Measurements from ENCODE around the gene MAN2B2.

Gene MAN2B2

DNA sequence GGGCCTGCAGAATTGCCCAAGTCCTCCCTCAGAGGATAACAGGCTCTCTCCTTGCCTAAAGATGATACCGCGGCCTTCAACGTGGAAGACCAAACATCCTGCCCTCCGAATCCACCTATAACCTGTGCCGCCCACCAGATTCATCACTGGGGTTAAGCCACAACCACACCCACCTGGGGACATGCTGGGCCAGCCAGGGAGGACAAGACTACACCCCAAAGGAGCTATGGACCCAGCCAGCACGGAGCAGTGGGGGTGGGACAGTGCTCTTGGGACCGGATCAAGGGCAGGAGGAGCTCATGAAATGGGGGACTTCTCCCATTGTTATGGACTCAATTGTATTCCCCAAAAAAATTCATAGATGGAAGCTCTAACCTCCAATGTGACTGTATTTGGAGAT is 6.8 kb upstream of the MAN2B2 start:
- DNase-seq, result no peak

DNA sequence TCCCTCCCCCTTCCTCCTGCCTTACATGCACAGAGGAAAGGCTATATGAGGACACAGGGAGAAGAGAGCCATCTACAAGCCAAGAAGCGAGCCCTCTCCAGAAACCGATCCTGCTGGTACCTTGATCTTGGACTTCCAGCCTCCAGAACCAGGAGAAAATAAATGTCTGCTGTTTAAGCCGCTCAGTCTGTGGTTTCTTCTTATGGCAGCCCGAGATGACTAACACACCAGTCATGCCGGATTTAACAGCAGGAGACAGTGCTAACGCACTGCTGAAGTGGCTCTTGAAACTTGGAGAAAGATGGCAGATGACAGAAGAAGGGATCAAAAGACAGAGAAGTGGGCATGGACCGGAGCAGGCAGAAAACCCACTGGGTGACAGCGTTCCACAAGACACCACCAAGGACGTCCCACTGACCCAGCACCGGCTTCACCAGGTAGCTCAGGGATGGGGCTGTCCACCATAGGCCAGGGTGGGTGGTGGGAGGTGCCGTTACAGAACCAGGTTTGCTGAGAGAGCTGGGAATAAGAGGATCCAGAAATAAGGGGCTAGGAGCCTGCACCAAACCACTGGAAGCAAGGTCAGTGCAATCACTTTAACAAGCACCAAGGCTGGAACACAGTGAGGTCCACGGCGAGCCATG is 6.2 kb upstream of the MAN2B2 start:
- DNase-seq, result no peak

DNA sequence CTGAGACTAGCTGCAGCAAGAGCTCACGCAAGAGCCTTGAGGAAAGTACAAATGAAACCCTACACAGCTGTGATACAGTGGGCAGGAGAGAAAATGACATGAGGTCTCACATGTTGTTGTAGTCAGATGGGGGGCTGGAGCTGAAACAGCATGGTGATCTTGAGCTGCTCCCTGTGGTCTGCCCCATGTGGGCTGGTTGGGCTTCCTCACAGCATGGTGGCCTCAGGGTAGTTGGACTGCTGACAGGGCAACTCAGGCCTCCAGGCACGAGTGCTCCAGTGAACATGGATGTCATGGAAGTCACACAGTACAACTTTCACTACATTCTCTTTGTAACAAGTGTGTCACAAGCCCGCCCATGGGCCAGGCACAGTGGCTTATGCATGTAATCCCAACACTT is 3.4 kb upstream of the MAN2B2 start:
- DNase-seq, result no peak

DNA sequence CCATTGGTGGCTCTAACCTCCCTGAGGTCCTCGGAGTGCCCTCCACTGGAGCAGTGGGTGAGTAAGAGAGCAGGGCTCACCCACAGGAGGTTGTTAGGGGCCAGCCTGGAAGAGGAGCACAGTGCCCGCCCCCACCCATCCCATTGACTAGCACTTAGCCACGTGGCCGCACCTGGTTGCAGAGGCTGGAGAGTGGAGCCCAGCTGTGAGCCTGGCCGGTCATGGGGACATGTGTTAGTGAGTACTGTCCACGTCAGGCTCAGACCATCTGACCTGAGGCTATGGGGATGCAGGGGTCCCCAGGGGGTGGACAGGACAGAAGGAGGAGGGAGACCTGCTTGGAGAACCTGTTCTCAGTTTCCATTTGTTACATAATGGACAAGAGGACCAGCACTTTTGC is 1.4 kb upstream of the MAN2B2 start:
- no peak for DNase-seq

DNA sequence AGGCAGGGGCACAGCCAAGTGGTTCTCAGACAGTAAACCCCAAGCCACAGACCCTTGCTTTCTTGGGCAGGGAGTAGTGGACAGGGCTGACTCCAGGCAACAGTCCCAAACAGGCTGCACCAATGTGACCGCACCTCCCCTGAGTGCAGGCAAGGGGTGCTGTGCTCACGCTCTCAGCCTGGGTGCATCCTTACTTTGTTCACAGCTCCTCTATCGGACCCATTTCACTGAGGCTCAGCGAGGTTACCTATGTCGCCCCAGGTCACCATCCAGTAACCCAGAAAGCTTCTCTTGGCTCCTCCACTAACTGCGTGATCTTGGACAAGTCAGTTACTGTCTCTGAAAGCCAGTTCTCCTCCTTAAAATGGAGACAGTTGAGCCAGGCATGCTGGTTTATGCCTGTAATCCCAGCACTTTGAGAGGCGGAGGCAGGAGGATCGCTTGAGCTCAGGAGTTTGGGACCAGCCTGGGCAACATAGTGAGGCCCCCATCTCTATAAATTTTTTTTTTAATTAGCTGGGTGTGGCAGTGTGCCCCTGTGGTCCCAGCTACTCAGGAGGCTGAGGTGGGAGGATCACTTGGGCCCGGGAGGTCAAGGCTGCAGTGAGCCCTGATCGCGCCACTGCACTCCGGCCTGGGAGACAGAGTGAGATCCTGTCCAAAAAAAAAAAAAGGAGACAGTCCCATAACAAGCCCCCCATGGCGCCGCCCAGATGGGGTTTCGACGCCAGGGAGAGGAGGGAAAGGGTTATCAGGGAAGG is 823 bp upstream of the MAN2B2 start:
- DNase-seq, result no peak

DNA sequence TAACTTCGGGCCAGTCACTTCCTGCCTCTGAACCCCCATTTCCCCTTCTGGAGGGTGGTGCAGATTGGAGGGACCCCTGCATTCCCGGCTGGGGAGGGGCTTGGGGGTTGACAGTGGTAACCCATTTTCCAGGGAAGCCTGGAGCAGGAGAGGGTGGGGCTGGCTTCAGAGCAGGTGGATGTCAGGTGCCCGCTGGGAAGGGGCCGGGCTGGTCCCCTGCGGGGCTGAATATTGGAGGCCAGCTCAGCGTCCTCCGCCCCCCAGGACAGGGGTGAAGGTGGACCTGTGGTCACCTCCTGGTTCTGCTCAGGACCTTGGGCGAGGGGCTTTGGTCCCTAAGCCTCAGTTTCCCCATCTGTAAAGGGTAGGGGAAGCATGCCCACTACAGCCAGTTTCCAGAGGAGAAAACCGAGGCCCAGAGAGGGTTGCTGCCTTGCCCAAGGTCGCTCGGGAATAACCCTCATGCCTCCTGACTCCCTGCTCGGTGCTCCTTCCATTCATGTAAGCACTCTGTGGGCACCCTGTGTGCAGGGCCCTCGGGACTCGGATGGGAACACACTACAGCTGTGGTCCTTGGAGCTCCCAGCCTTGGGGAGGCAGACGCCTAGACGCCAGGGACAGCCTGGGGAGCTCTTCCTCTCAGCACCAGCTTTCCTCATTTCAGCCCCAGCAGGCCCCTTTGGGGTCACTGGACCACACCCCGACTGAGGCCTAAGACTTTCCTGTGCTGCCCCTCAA is 683 bp downstream of the MAN2B2 start:
- no peak for DNase-seq

DNA sequence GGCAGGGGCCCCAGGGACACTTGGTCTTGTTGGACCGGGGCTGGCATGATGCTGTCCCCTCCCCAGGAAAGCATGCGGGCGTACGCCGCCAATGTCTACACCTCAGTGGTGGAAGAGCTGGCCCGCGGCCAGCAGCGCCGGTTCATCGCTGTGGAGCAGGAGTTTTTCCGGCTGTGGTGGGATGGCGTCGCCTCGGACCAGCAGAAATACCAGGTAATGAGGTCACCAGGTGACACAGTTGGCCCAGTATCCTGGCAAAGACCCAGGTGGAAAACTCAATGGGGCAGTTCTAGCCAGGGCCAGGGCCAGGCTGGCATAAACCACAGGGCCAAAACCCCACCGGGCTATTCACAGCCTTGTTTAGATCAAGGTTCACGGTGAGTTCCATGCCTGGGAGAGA is 1.5 kb downstream of the MAN2B2 start:
- no peak for DNase-seq

DNA sequence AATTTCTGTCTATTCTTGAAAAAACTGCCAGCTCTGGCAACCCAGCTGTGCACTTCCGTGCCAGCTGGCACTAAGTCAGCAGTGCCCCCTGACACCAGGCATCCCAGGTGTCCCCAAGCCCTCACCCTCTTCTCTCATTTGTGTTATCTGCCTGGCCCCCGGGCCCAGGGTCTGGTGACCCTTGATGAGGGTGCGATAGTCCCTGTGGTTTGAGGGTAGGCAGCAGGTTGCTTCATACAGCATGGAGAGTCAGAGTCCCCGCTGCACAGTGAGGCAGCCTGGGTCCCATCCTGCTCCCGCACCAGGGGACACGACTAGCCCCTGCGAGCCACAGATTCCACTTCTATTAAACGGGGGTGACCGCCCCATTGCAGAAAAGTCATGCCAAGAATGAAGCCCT is 1.9 kb downstream of the MAN2B2 start:
- DNase-seq, result no peak

DNA sequence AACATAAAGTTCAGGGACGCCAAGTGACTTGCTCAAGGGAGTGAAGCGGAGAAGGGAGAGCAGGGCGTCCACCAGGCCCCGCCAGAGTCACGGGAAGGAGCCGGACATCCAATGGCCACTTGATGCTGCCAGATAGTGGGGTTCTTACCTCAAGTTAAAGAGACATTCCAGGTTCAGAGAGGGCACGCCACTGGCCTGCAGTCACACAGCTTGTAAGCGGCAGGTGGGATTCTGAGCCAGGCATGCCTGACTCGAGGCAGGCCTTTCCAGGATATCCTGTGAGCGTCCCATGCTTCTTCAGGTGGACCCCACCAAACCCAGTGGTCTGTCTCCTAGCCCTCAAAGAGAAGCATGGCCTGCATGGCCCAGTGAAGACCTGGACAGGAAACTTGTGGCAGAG is 2.4 kb downstream of the MAN2B2 start:
- DNase-seq, result no peak

DNA sequence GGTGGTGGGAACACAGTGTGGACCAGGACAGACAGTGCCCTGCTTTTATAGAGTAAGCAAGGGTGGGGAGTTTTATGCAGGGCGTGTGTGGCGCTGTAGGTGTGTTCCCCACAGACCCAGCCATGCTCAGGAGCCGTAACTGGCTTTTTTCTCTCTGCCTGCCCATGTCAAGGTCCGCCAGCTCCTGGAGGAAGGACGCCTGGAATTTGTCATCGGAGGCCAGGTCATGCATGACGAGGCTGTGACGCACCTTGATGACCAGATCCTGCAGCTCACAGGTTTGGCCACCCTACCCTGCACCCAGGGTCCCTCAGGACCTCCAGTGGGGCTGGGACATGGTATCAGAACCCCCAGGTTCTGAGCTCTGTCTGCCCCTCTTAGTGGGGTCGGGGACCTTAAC is 3.2 kb downstream of the MAN2B2 start:
- DNase-seq, result no peak

DNA sequence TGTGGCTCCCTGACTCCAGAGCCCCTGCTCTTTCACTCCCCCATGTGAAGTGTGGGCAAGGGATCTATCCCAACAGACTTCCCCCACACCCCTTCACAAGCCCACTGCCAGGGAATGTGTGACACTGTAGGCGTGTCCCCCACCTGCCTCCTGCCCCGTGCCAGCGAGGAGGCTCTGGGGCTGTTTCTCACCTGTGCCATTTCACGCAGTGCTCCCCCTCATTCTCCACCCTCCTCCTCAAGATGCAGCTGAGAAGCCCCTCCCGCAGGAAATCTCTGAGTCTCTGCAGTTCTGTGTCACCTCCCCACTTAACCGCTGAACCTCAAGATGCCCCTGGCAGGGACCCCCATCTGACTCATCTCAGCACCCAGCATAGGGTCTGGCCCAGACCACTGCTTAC is 5.4 kb downstream of the MAN2B2 start:
- DNase-seq, result no peak

DNA sequence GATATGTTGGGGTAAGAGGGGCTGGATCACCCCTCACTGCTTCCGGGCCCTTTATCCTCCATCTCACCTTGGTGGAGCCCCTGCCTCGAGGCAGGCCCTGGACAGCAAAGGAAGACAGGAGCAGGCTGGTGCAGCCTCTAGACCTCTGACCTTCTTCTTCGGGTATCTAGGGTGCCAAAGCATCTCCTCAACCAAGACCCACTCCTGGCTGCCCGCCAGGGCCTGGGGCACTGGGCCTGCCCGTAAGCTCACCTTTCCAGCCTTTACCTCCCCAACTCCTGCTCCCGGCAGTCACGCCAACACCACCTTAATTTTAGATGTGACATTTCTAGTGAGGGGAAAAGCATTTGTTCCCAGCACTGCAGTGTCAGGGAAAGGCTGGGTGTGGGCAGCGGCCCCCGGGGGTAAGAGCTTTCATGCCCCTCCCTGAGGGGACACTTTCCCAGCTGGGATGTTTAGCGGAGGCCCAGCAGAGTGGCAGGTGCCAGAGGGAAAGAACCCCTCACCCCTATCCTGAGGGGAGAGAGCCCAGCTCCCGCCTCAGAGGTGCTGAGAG is 6.7 kb downstream of the MAN2B2 start:
- no peak for DNase-seq

DNA sequence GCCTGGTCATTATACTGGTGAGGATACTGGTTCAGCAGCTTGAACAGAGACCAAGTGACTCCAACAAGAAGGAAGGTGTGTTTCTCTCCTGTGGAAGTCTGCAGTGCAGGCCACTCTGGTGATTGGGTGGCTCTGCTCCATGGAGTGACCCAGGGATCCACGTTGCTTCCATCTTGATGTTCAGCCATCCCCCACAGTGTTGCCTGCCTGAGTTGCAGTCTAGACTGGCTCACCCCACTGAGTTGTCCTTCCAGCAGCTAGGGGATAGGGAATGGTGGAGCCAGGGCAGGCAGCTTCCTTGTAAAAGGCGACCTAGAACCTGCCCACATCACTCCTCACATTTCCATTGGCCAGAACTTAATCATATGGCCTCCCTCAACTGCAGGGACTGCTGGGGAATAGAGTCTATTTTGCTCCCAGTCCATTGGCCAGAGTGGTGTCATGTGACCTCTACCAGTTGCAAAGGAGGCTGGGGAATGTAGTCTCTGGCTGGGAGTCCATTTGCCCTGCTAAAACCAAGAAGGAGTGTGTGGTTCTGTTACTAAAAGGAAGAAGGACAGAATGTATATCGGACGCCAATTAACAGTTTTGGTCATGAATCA is 8.0 kb downstream of the MAN2B2 start:
- no peak for DNase-seq

DNA sequence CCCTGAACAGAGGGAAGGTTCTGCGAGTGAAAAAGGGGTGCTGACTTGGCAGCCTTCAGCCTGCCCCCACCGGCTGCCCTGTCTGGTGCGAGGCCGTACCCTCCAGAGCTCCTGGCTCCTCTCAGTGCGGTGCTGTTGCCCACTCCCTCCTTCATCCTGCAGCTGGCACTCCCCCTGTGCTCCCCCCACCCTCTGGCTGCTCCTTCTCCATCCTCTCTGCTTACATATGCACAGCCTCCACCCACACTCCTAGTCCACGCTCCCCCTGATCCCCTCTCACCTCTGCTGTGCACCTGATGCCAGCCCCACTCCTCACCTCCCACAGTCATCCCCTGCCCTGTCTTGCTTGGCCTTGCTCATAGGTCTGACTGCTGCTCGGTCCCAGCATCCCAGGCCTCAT is 9.9 kb downstream of the MAN2B2 start:
- no peak for DNase-seq

DNA sequence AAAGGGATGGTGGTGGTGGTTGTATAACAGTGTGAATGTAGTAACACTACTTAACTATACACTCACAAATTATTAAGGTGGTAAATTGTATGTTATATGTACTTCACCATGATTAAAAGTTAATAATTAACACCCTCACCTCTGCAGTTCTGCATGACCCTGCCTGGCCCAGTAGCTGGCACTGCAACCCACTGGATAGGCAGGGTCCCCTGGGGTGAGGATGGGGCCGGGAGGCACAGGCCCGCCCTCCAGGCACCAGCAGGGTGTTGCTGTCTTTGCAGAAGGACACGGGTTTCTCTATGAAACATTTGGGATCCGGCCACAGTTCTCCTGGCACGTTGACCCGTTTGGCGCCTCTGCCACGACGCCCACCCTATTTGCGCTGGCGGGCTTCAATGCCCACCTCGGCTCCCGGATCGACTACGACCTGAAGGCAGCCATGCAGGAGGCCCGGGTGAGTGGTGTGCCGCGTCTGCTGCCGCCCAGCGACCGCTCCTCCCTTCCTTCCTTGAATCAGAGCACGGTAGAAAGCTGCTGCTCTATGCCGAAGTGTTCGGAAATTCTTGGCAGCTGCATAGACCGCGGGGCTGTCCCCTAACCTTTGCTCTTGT is 11.8 kb downstream of the MAN2B2 start:
- DNase-seq, result no peak

DNA sequence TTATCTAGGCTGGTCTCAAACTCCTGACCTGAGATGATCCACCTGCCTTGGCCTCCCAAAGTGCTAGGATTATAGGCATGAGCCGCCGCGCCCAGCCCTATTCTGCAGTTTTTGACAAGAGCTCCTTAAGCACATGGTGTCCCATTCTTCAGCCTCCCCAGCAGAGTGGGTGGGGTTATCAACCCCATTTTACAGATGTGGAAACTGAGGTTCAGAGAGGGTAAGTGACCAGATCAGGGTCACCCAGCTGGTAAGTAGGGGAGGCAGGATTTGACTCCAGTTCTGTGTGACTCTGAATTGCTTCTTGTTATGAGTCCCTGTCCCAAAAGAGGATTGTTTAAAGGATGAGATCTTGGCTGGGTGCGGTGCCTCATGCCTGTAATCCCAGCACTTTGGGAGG is 14.5 kb downstream of the MAN2B2 start:
- DNase-seq, result no peak

DNA sequence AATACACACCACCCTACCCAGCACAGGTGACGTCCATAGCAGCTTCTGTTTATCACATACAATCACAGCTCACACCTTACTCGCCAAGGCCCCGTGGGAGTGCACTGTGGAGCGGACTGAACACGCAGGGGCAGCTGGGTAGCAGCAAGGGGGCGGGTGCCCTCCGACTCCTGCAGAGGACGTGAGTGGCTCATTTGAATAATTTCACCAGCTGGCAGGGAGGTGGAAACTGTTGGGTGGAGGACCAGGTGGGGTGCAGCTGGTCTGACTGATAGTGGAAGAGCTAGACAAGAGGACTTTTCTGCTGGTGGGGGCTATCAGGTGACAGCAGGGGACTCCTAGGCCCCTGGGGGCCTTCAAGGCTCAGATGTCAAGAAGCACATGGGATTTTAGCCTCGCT is 16.3 kb downstream of the MAN2B2 start:
- no peak for DNase-seq

DNA sequence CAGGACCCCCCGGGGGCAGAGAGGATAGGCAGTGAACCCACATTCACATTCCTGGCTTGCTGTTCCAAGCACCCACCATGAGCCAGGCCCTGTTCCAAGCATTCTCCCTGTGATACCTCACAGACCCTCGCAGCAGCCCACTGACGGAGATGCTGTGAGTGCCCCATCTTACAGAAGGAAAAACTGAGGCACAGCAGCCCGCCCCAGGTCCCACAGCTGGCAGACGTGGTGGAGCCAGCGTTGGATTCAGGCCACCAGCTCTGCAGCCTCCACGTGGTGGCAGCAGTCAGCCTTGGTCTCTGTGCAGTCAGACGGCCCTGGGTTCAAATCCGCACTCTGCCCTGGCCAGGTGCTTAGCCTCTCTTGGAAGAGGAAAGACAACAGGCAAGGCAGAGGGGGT is 16.8 kb downstream of the MAN2B2 start:
- DNase-seq, result no peak

DNA sequence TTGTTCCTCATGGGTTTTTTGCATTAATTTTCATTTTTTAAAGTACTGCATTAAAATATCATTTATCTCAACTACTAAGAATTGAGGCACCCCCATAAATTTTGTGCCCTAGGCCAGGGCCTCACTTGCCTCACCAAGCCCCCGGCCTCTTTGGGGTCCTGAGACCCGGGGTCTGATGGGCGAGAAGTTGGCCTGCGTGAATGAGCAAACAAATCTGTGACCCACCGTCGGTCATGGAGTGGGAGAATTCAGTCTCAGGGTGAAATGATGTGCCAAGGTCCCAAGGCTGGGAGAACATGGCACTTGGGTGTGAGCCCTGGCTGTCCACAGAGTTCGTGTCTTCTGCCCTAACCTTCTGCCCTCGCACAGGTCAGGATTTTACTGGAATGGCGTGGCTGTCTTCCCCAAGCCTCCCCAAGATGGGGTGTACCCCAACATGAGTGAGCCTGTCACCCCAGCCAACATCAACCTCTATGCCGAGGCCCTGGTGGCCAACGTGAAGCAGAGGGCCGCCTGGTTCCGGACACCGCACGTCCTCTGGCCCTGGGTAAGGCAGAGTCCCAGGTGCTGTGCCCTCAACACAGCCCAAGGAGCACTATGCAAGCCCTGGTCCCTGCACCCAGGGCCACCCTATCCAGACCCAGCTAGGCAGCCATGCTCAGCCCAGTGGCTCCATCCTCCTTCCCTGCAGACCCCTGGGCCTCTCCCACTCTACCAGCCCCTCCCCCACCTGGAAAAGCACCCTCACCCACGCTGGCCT is 18.0 kb downstream of the MAN2B2 start:
- no peak for DNase-seq

DNA sequence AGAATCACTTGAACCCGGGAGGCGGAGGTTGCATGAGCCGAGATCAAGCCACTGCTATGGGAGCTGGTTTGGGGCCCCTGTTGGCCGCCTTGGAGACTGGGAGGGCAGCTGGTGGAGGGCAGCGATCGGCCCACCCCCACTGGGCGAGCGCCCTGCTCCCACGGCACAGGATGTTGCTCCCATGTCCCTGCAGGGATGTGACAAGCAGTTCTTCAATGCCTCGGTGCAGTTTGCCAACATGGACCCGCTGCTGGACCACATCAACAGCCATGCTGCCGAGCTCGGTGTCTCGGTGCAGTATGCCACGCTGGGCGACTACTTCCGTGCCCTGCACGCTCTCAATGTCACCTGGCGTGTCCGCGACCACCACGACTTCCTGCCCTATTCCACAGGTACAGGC is 19.4 kb downstream of the MAN2B2 start:
- no peak for DNase-seq

DNA sequence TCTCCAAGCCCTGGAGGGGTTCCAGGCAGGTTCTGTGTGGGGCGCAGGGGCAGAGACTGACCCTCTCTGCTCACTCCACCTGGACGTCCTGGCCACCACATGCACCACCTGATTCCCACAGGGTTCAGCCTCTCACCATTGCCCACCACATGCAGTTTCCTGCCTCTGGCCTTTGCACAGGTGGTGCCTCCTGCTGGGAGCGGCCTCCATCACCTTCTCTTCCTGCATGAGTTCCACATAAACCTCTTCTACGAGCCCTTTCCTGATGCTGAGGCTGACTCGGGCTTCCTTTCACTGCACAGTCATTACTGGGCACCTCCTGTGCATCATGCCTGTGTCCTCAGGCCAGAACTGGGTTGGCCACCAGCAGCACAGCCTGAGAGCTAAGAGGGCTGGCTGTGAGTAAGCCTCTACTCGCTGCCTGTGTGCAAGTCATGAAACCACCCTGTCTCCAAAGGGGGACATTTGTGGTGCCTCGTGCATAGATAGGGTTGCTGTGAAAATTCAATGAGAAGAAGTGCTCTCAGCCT is 19.9 kb downstream of the MAN2B2 start:
- DNase-seq, result no peak

Data from cortex of kidney (tissue), 1 donor.